Measurements from ENCODE around the gene STAP2.
"Not testable (repeated sequence)": the region's sequence is repeated elsewhere in the genome, so short reads cannot be mapped to it uniquely, and the experiment has no call there.

The STAP2 gene

DNA sequence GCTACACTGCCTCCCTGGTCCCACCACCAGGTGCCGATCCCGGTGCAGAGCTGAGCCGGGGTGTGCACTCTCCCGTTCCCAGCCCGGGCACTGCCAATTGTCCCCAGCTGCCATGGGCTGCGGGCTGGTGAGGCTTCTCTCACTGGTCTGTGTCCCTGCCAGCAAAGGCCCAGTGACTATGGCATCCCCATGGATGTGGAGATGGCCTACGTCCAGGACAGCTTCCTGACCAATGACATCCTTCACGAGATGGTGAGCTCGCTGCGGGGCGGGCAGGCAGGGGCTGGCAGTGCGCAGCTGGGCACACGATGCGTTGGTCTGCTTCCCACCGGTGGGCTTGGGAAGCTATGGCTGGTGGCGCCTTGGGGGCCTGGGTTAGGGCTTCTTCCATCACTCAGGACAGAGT is 19.3 kb upstream of the STAP2 start:
- DNase-seq (ENCODE audit: low read depth) = no peak

- no peak for DNase-seq (ENCODE audit: low read depth)
Observed at GRCh38 chr19:4357095-4357797, 18.6 kb upstream of the STAP2 start.

- no peak for DNase-seq (ENCODE audit: low read depth)
Observed at GRCh38 chr19:4354897-4355296, 16.3 kb upstream of the STAP2 start.

- no peak for DNase-seq (ENCODE audit: low read depth)
Observed at GRCh38 chr19:4354282-4354681, 15.7 kb upstream of the STAP2 start.

DNA sequence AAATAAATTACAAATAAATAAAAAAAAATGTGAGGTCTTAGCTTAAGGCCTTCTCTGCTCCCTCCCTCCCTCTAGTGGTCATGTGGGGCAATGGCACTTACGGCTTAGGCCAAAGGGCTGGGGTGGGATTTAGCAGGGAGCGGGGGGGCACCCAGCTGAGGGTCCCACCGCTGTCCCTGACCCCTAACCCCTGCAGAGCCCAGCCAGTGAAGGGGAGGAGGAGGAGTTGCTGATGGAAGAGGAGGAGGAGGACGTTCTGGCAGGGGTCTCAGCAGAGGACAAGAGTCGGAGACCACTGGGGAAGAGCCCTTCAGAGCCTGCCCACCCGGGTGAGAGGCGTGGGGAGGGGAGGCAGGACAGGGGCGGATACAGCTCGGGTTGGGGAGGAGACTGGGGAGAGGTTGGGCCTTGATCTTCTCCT is 14.1 kb upstream of the STAP2 start:
- DNase-seq (ENCODE audit: low read depth) = peak; percentile 37

DNA sequence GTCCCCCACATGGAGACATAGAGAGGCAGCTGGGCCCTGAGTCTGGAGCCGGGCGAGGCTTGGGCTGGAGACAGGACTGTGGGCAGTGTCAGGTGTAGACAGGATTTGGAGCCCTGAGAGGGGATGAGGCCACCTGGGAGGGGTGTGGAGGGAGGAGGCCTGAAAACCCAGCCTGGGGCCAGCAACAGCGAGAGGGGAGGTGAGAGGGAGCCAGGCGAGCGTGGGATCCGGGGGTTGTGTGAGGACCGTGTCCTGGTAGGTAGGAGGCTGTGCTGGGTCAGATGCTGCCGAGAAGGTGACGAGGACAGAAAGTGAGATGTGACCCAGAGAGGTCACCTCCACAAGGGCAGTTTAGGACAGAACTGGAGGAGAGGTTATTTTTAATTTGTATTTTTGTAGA is 12.1 kb upstream of the STAP2 start:
- no peak for DNase-seq (ENCODE audit: low read depth)

DNA sequence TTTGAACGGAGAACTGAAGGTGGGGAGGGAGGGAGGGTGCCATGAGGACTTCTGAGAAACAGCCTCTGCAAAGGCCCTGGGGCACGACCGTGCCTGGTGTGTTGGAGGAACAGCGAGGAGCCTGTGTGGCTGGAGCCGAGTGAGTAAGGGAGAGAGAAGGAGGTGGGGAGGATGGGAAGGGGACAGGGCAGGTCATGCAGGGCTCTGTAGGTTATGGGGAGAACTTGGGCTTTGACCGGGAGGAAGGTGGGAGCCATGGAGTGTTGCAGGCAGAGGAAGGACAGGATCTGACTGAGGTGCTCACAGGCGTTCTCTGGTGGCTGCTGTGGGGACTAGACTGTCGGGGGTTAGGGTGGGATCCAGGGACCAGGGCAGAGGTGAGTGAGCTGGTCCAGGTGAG is 11.5 kb upstream of the STAP2 start:
- DNase-seq (ENCODE audit: low read depth) = no peak

DNA sequence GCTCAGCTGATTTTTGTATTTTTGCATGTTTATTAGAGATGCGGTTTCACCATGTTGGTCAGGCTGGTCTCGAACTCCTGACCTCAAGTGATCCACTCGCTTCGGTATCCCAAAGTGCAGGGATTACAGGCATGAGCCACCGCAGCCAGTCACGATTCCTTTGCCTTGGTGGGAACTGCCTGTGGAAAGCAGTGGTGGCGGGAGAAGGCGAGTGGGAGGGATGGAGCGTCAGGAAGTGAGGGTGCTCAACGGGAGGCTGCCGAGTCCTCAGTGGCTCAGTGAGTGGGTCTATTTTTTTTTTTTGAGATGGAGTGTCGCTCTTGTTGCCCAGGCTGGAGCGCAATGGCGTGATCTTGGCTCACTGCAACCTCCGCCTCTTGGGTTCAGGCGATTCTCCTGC is 10.6 kb upstream of the STAP2 start:
- not testable (repeated sequence) for DNase-seq (ENCODE audit: low read depth)

DNA sequence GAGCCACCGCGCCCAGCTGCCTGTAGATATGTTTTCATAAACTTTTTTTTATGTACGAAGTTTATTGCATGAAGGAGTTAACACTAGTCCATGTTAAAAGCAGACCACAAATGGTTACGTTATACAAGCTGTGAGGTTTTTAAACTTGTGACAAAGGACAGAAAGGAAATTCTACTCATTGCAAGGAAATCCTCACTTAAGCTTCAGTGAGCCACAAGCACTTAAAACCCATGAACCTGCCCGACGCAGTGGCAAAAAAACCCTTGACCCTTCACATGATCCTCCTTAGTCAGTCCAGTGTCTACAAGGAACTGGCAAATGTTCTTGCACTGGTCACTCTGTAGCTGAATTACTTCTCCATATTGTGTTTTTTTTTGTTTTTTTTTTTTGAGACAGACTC is 8.9 kb upstream of the STAP2 start:
- no peak for DNase-seq (ENCODE audit: low read depth)

- no peak for DNase-seq (ENCODE audit: low read depth)
Observed at GRCh38 chr19:4346020-4346383, 7.4 kb upstream of the STAP2 start.

GRCh38 chr19:4345342-4346019 is 6.9 kb upstream of the STAP2 start:
- no peak for DNase-seq (ENCODE audit: low read depth)

GRCh38 chr19:4343370-4344307 is 5.0 kb upstream of the STAP2 start, which contains the start of gene MPND:
Gene MPND (plus strand): TSS chr19:4343562. CDS start chr19:4343594, 32 bp downstream.
- DNase-seq (ENCODE audit: low read depth) = peak; percentile 94

GRCh38 chr19:4342615-4343369 is 4.2 kb upstream of the STAP2 start:
- DNase-seq (ENCODE audit: low read depth) = peak; percentile 83

DNA sequence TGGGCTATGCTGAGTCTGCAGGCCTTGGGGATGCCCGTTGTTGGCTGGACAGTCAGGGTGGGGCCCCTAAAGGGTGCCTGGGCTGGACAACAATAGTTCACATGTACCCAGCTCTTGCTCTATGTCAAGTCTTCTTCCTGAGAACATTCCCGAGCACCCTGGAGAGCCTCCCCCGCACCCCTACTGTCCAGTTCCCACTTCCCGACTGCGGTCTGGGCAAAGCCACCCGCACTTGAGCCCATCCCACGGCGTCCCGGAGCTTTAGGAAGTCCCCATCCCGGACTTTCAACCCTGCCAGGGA is 3.6 kb upstream of the STAP2 start:
- no peak for DNase-seq (ENCODE audit: low read depth)

GRCh38 chr19:4337906-4338440 is 654 bp downstream of the STAP2 start:
- no peak for DNase-seq (ENCODE audit: low read depth)

- DNase-seq (ENCODE audit: low read depth) = no peak
Observed at GRCh38 chr19:4334929-4335570, 3.6 kb downstream of the STAP2 start.

DNA sequence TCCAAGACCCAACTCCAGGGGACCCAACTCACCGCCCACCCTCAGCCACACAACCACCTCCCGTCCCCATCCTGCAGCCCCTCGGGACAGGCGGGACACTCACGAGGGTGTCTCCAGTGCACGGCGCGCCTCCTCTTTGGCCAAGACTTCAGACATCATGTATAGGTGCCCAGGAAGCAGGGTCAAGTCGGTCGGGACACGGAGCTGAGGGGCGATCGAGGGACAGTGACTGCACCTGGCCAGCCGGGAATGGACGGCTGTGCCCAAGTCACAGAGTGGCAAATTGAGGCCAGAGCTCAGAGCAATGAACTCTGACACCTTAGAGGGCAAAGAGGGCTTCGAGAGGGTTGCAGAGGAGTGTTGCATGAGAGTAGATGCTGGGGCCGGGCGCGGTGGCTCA is 8.8 kb downstream of the STAP2 start:
- no peak for DNase-seq (ENCODE audit: low read depth)

DNA sequence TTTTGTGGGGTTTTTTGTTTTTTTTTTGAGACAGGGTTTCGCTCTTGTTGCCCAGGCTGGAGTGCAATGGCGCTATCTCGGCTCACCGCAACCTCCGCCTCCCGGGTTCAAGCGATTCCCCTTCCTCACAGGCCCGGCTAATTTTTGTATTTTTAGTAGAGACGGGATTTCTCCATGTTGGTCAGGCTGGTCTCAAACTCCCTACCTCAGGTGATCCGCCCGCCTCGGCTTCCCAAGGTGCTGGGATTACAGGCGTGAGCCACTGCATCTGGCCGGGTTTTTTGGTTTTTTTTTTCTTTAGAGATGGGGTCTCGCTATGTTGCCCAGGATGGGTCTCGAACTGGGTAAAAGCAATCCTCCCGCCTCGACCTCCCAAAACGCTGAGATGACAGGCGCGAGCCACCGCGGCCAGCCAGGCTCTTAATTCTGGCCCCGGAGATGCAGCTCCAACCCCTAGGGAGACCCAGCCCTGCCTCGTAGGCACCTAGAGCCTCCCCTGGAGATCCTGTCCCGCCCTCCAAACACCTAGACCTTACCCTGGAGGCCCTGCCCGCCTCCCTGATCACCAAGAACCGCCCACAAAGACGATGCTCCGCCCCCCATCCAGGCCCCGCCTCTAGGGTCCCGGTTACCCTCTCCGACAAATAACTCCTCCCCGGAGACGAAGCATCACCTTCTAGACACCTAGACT is 9.5 kb downstream of the STAP2 start:
- not testable (repeated sequence) for DNase-seq (ENCODE audit: low read depth)

GRCh38 chr19:4328243-4328990 is 10.2 kb downstream of the STAP2 start:
- peak; percentile 97 for DNase-seq (ENCODE audit: low read depth)

DNA sequence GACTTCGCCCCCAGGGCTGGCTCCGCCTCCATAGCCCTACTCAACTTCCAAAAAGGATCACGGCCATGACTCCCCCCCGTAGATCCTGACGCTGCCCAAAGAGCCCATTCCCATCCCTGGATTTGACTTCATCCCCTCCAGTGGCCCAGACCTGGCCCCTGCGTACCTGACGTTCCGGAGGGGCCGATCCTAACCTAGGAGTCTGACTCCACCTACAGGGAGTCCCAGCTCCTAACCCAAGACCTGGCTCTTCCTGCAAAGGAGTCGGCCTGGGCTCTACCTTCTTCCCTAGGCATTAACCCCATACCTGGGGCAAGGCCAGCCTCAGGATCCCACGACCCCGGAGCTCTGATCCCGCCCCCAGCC is 10.8 kb downstream of the STAP2 start:
- no peak for DNase-seq (ENCODE audit: low read depth)

All from activated T-cell treated with anti-CD3 and anti-CD28 coated beads for 1 hour (primary cell).